ENCODE results near the gene SFMBT1. TPM values are rescaled to one million over a fixed set of nuclear protein-coding genes. Genes with fewer than 3 reads are reported as not detected.

Gene SFMBT1
- total RNA-seq, 2 donors from 2014 or later, result 16.7 to 17.4 TPM

GRCh38 chr3:52891164-52891563 is 154.7 kb downstream of the SFMBT1 start:
- Histone ChIP-seq H3K4me3 (no peak overlapping the region), H3K9me3 (no peaks in the 10 kb centered on the region), H3K36me3 (no peaks in the 10 kb centered on the region), H3K4me1 (peaks cover 0 to 51% of the 10 kb centered on the region in 2 donors), H3K27ac (no peak overlapping the region), H3K27me3 (no peaks in the 10 kb centered on the region)
- DNase-seq (ENCODE audit: low spot score), result no peak
- TF ChIP-seq, protein P1, sequence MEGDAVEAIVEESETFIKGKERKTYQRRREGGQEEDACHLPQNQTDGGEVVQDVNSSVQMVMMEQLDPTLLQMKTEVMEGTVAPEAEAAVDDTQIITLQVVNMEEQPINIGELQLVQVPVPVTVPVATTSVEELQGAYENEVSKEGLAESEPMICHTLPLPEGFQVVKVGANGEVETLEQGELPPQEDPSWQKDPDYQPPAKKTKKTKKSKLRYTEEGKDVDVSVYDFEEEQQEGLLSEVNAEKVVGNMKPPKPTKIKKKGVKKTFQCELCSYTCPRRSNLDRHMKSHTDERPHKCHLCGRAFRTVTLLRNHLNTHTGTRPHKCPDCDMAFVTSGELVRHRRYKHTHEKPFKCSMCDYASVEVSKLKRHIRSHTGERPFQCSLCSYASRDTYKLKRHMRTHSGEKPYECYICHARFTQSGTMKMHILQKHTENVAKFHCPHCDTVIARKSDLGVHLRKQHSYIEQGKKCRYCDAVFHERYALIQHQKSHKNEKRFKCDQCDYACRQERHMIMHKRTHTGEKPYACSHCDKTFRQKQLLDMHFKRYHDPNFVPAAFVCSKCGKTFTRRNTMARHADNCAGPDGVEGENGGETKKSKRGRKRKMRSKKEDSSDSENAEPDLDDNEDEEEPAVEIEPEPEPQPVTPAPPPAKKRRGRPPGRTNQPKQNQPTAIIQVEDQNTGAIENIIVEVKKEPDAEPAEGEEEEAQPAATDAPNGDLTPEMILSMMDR (IDR thresholded peaks at IDR 0.05), result no peak

- TF ChIP-seq, protein P1 (IDR thresholded peaks at IDR 0.05), result no peak
- Histone ChIP-seq H3K36me3 (no peaks in the 10 kb centered on the region), H3K27ac (no peak overlapping the region), H3K4me1 (peaks cover 0 to 49% of the 10 kb centered on the region in 2 donors), H3K4me3 (no peak overlapping the region), H3K27me3 (no peaks in the 10 kb centered on the region), H3K9me3 (no peaks in the 10 kb centered on the region)
- no peak for DNase-seq (ENCODE audit: low spot score)
These were observed 155.1 kb downstream of the SFMBT1 start for GRCh38 chr3:52890735-52891134.

GRCh38 chr3:52889901-52890300 is 156.0 kb downstream of the SFMBT1 start:
- Histone ChIP-seq H3K27ac (no peak overlapping the region), H3K4me3 (no peak overlapping the region), H3K9me3 (no peaks in the 10 kb centered on the region), H3K4me1 (peaks cover 0 to 45% of the 10 kb centered on the region in 2 donors), H3K27me3 (no peaks in the 10 kb centered on the region), H3K36me3 (no peaks in the 10 kb centered on the region)
- TF ChIP-seq, protein P1 (IDR thresholded peaks at IDR 0.05), result no peak
- DNase-seq (ENCODE audit: low spot score), result no peak

- Histone ChIP-seq H3K9me3 (no peaks in the 10 kb centered on the region), H3K4me1 (peaks cover 0 to 17% of the 10 kb centered on the region in 2 donors), H3K27ac (no peak overlapping the region), H3K36me3 (no peaks in the 10 kb centered on the region), H3K27me3 (no peaks in the 10 kb centered on the region), H3K4me3 (no peak overlapping the region)
- TF ChIP-seq, protein P1 (IDR thresholded peaks at IDR 0.05), result no peak
- no peak for DNase-seq (ENCODE audit: low spot score)
These were observed 158.7 kb downstream of the SFMBT1 start for GRCh38 chr3:52887166-52887565.

DNA sequence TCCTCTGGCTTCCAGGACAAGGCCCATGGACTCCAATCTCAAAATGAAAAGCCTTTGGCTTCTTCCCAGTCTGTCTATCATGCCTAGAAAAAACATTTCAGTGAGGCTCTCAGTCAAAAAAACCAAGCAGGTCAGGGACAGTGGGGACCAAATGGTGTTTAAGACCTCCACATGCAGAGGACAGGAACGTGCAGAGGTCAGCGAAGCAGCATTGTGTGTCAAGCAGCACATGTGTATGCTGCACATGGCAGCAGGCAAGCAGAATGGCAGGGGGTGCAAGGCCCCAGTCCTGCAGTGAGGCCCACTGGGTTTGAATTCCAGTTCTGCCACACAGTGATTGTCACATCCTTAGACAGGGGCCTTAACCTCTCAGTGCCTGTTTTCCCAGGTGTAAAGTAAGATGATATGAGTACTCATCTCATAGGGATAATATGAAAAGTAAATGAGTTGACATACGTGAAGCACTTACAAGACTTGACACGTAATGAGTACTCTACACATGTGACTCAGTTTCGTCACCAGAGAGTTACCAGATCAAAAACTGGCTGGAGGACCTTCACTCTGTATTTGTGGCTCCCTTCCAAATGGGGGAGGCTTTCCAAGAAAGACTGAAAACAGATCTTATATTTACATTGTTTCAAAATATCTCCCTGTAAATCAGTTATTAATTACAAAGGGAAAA is 159.7 kb downstream of the SFMBT1 start:
- TF ChIP-seq, protein P1 (IDR thresholded peaks at IDR 0.05), result no peak
- no peak overlapping the region for H3K4me3 ChIP-seq
- H3K9me3 ChIP-seq, result no peaks in the 10 kb centered on the region
- no peak overlapping the region for H3K27ac ChIP-seq
- H3K4me1 ChIP-seq, result peaks cover 0 to 8% of the 10 kb centered on the region in 2 donors
- no peaks in the 10 kb centered on the region for H3K36me3 ChIP-seq
- no peaks in the 10 kb centered on the region for H3K27me3 ChIP-seq
- DNase-seq (ENCODE audit: low spot score), result no peak

DNA sequence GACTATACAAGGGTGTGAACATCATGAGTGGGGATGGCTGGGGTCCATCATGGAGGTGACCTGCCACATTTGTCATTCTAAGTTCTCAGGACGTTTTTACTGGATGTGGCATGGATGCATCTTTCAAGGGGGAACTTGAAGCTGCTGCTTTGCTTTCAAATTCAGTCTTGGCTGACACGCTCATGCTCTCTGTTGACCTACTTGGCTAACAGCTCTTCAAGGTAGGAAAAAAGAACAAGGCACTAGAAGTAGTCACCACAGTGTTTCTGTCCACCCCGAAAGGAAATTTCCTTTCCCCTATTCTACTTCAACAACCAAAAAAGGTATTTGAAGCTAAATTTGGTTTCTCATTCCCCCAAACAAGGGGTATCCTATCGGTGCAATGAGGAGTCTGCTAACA is 163.5 kb downstream of the SFMBT1 start:
- no peaks in the 10 kb centered on the region for H3K36me3 ChIP-seq
- H3K9me3 ChIP-seq, result no peaks in the 10 kb centered on the region
- H3K4me1 ChIP-seq, result peaks cover 0 to 6% of the 10 kb centered on the region in 2 donors
- H3K4me3 ChIP-seq, result no peak overlapping the region
- TF ChIP-seq, protein P1 (IDR thresholded peaks at IDR 0.05), result no peak
- no peak overlapping the region for H3K27ac ChIP-seq
- H3K27me3 ChIP-seq, result no peaks in the 10 kb centered on the region
- no peak for DNase-seq (ENCODE audit: low spot score)

Measured in right atrium auricular region (tissue), 2 donors.